B cell (primary cell): ENCODE data around the gene PKM. TPM values are rescaled to one million over a fixed set of nuclear protein-coding genes. Genes with fewer than 3 reads are reported as not detected.

ENCODE experiments used
- ATAC-seq: fragments of 200-7000 bp; cut with Tn5 transposase; one replicate; pipeline ENCODE4 v1.10.0; 2021; ENCODE audit warnings: low read depth, mild to moderate bottlenecking, moderate number of reproducible peaks, moderate library complexity
- CTCF ChIA-PET: fragments of 350-600 bp; sonication (Branson Sonifier 250); formaldehyde crosslinking; loops from one replicate; lab custom pipeline; 2021; ENCODE audit warnings: antibody characterized with exemption, inconsistent platforms; lab: Charles Lee
- POLR2A ChIA-PET: fragments of 350-600 bp; sonication (Branson Sonifier 250); formaldehyde crosslinking; loops from one replicate; lab custom pipeline; 2021; ENCODE audit warnings: antibody characterized with exemption; lab: Charles Lee
- DNase-seq: peaks from one replicate; pipeline ENCODE4 v3.0.0; 2013
- H2AFZ ChIP-seq: 2 replicates; pipeline ENCODE4 v1.6.1; 2012; ENCODE audit warnings: mild to moderate bottlenecking, low read depth, low read length; ENCODE audit not compliant: insufficient read depth, poor library complexity, severe bottlenecking
- H3K27ac ChIP-seq, 2 donors: 1 replicate in 1 of 2; 2 replicates in 1 of 2; pipeline ENCODE4 v1.5.1; 2012 to 2013; ENCODE audit warnings: low read length in 2 of 2, mild to moderate bottlenecking in 2 of 2, moderate library complexity in 1 of 2
- H3K27me3 ChIP-seq, 4 experiments: fragments of 200-600 bp in 1 of 4; sonication (generic) in 1 of 4; replicated peaks in 1 of 4; 1 replicate in 2 of 4; 2 replicates in 2 of 4; pipeline versions ENCODE4 v1.6.1 to v1.7.0; 2013 to 2016; ENCODE audit warnings: low read length in 3 of 4, mild to moderate bottlenecking in 2 of 4, mixed read lengths in 1 of 4, moderate library complexity in 1 of 4; ENCODE audit not compliant: insufficient read depth in 4 of 4, control insufficient read depth in 3 of 4; ENCODE audit errors: control extremely low read depth in 1 of 4
- H3K36me3 ChIP-seq, 2 experiments: replicated peaks in 1 of 2; 1 replicate in 1 of 2; 2 replicates in 1 of 2; pipeline versions ENCODE4 v1.6.1 to v1.7.1; 2013; ENCODE audit warnings: low read length in 1 of 2; ENCODE audit not compliant: insufficient read depth in 2 of 2, control insufficient read depth in 1 of 2; ENCODE audit errors: control extremely low read depth in 1 of 2, extremely low read depth in 1 of 2
- H3K4me1 ChIP-seq, 2 donors: fragments of 200-600 bp in 1 of 2; sonication (generic) in 1 of 2; 1 replicate in 1 of 2; 2 replicates in 1 of 2; pipeline versions ENCODE4 v1.5.1 to v1.6.1; 2013 to 2017; ENCODE audit warnings: low read length in 2 of 2; ENCODE audit not compliant: control insufficient read depth in 2 of 2, insufficient read depth in 2 of 2
- H3K4me2 ChIP-seq: replicated peaks from 2 replicates; pipeline ENCODE3; 2012; ENCODE audit warnings: mild to moderate bottlenecking, low read depth, low read length; ENCODE audit not compliant: poor library complexity, severe bottlenecking
- H3K4me3 ChIP-seq, 5 experiments: fragments of 200-600 bp in 1 of 5; sonication (generic) in 1 of 5; 1 replicate in 3 of 5; 2 replicates in 2 of 5; pipeline versions ENCODE4 v1.5.1 to v1.7.0; 2011 to 2016; ENCODE audit warnings: low read length in 4 of 5, mild to moderate bottlenecking in 4 of 5, low read depth in 2 of 5, control low read depth in 1 of 5, moderate library complexity in 1 of 5; ENCODE audit not compliant: insufficient read depth in 1 of 5; ENCODE audit errors: control extremely low read depth in 1 of 5, extremely low read depth in 1 of 5
- H3K79me2 ChIP-seq: fragments of 200-600 bp; sonication (generic); one replicate; pipeline ENCODE4 v1.6.0; 2016; ENCODE audit warnings: low read length; ENCODE audit not compliant: control insufficient read depth, insufficient read depth
- H3K9ac ChIP-seq: fragments of 200-600 bp; sonication (generic); 2 replicates; pipeline ENCODE4 v1.6.1; 2017; ENCODE audit warnings: mild to moderate bottlenecking, low read length, moderate library complexity
- H3K9me3 ChIP-seq, 3 donors: one replicate each; pipeline versions ENCODE4 v1.6.1 to v1.7.1; 2013; ENCODE audit warnings: low read length in 2 of 3; ENCODE audit not compliant: control insufficient read depth in 2 of 3, insufficient read depth in 1 of 3; ENCODE audit errors: control extremely low read depth in 1 of 3
- H4K20me1 ChIP-seq: 2 replicates; pipeline ENCODE4 v1.6.0; 2012; ENCODE audit warnings: mild to moderate bottlenecking, low read length; ENCODE audit not compliant: insufficient read depth, control insufficient read depth, poor library complexity, severe bottlenecking
- H3K27ac Mint-ChIP-seq: one replicate; pipeline ENCODE4 v1.8.0; 2021; ENCODE audit warnings: mixed read lengths
- H3K27me3 Mint-ChIP-seq: one replicate; pipeline ENCODE4 v1.8.0; 2021; ENCODE audit warnings: mixed read lengths
- H3K4me1 Mint-ChIP-seq: one replicate; pipeline ENCODE4 v1.8.0; 2021; ENCODE audit warnings: mixed read lengths
- H3K4me3 Mint-ChIP-seq: one replicate; pipeline ENCODE4 v1.8.0; 2021; ENCODE audit warnings: mixed read lengths
- H3K9me3 Mint-ChIP-seq: one replicate; pipeline ENCODE4 v1.8.0; 2022; ENCODE audit warnings: mixed read lengths; ENCODE audit not compliant: insufficient read depth
- EZH2 ChIP-seq: IDR thresholded peaks from 2 replicates; pipeline ENCODE4 v1.6.1; 2012; ENCODE audit warnings: borderline replicate concordance, low read depth, mild to moderate bottlenecking, moderate library complexity, low read length; ENCODE audit not compliant: insufficient read depth, poor library complexity, severe bottlenecking
- WGBS: methylation state at CpG from one replicate; pipeline ENCODE4 v1.1.5; 2013; ENCODE audit warnings: missing lambda C conversion rate; ENCODE audit not compliant: insufficient coverage; 5-methylcytosine and 5-hydroxymethylcytosine counted together
- intact Hi-C: fragments of 100-400 bp; cut with micrococcal nuclease; formaldehyde crosslinking; loops from one replicate; pipeline ENCODE4 v1.10.0; 2022
- polyA plus RNA-seq: library from polyadenylated mRNA; depleted of rRNA; stranded (reverse); fragments of >200 nt; gene quantifications from 2 replicates; pipeline ENCODE4 v1.2.3, GENCODE V29; 2012
- total RNA-seq, 2 donors: library from RNA; stranded (reverse); fragments of 120-200 nt in 1 of 2; gene quantifications; 1 replicate in 1 of 2; 2 replicates in 1 of 2; pipeline versions ENCODE4 v1.2.3 to v1.2.4, GENCODE V29; 2013 to 2022
- TF ChIP-seq, protein P1 (sequence below): fragments of 200-600 bp; IDR thresholded peaks from one replicate; pipeline ENCODE4 v1.8.0; 2022; ENCODE audit warnings: antibody characterized with exemption, mild to moderate bottlenecking

PKM gene
- total and polyA plus RNA-seq, 2 donors (not counting 1 experiment from before 2014, with no cell fraction given): 179 to 323 TPM

DNA sequence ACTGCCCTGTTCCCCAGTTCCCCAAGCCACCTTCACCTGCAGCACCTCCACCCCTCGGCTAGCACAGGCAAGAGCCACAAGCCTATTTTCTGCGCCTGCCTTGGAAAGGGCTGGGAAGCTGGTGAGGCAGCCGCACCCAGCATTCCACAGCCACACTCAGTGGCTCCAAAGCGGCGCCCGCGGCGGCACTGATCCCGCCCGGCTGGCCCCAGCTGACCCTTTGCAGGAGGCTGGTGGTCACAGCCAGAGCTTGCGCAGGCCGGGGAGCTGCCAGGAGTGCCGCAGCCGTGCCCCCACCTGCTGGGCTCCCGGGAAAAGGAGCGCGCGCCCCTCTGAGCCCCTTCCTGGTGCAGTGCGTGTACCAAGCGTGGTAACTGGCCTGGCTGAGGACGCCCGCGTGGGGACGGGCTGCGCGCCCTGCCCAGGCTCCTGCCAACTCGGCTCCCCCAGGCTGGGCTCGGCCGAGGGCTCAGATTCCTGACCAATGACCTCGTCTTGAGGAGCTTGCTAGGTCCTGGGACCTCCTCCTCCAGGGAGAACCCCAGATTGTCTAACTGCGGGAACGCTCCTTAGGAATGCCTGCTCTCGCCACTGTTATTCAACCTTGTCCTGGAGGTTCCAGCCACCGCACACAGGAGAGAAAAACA, 46.7 kb downstream of the PKM start:
- WGBS: 10% methylated on average over 30 of the region's 34 CpGs
- Histone ChIP-seq H3K4me2 (no peak overlapping the region), H3K36me3 (no peaks in the 10 kb centered on the region), H3K4me3 (no peak overlapping the region), H3K9me3 (no peaks in the 10 kb centered on the region), H3K79me2 (no peaks in the 10 kb centered on the region), H4K20me1 (no peaks in the 10 kb centered on the region), H2AFZ (no peak overlapping the region), H3K27me3 (peaks cover 0 to 26% (median 11%) of the 10 kb centered on the region in 4 experiments), H3K27ac (no peak overlapping the region), H3K4me1 (no peaks in the 10 kb centered on the region), H3K9ac (no peak overlapping the region)
- ATAC-seq: no peak
- Mint-ChIP-seq H3K4me1 (no peaks in the 10 kb centered on the region), H3K27ac (no peak overlapping the region), H3K27me3 (peaks cover 38% of the 10 kb centered on the region), H3K9me3 (no peaks in the 10 kb centered on the region), H3K4me3 (no peak overlapping the region)
- CTCF ChIA-PET: no interaction called here
- intact Hi-C loops: no loop called here
- DNase-seq: no peak
- POLR2A ChIA-PET: no interaction called here
- TF ChIP-seq, protein P1, sequence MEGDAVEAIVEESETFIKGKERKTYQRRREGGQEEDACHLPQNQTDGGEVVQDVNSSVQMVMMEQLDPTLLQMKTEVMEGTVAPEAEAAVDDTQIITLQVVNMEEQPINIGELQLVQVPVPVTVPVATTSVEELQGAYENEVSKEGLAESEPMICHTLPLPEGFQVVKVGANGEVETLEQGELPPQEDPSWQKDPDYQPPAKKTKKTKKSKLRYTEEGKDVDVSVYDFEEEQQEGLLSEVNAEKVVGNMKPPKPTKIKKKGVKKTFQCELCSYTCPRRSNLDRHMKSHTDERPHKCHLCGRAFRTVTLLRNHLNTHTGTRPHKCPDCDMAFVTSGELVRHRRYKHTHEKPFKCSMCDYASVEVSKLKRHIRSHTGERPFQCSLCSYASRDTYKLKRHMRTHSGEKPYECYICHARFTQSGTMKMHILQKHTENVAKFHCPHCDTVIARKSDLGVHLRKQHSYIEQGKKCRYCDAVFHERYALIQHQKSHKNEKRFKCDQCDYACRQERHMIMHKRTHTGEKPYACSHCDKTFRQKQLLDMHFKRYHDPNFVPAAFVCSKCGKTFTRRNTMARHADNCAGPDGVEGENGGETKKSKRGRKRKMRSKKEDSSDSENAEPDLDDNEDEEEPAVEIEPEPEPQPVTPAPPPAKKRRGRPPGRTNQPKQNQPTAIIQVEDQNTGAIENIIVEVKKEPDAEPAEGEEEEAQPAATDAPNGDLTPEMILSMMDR: no peak
- no peak for TF ChIP-seq EZH2

DNA sequence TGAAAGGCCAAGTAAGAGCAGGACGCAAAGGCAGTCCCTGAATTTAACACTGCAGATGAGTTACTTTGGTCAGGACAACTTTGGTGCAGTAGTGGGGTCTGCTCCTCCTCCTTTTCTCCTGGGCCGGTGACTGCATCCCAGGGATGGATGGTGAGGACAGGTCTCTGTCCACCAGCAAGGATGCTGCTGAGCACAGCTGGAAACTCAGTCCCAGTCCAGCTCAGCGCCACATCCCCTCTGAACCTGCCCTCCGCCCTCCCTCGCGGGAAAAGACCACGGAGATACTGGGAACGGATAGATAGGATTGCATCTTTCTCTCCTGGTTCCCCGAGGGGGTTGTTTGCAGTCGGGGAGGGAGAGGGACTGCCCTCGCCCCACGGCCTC, 47.2 kb downstream of the PKM start:
- Histone ChIP-seq H4K20me1 (no peaks in the 10 kb centered on the region), H3K4me3 (no peak overlapping the region), H2AFZ (no peak overlapping the region), H3K27me3 (peaks cover 0 to 26% (median 11%) of the 10 kb centered on the region in 4 experiments), H3K4me1 (no peaks in the 10 kb centered on the region), H3K4me2 (no peak overlapping the region), H3K9me3 (no peaks in the 10 kb centered on the region), H3K36me3 (no peaks in the 10 kb centered on the region), H3K9ac (no peak overlapping the region), H3K27ac (no peak overlapping the region), H3K79me2 (no peaks in the 10 kb centered on the region)
- H3K9me3 Mint-ChIP-seq: no peaks in the 10 kb centered on the region
- no peak overlapping the region for H3K27ac Mint-ChIP-seq
- DNase-seq: no peak
- CTCF ChIA-PET: no interaction called here
- TF ChIP-seq, protein P1: no peak
- no peak for TF ChIP-seq EZH2
- H3K4me3 Mint-ChIP-seq: no peak overlapping the region
- 69% methylated on average over 9 of the region's 12 CpGs for whole genome bisulfite sequencing
- POLR2A ChIA-PET: no interaction called here
- no peak for ATAC-seq
- H3K27me3 Mint-ChIP-seq: peaks cover 36% of the 10 kb centered on the region
- intact Hi-C loops: no loop called here
- no peaks in the 10 kb centered on the region for H3K4me1 Mint-ChIP-seq
